Activated naive CD4-positive, alpha-beta T cell treated with anti-CD3 and anti-CD28 coated beads, Interleukin-2, amount 10 ng/mL, durations not matched to agents 7 days and 5 days (primary cell): Measurements from ENCODE around the gene KRT25.
"Not testable (repeated sequence)": the region's sequence is repeated elsewhere in the genome, so short reads cannot be mapped to it uniquely, and the experiment has no call there.

ENCODE experiments used
- CTCF ChIA-PET: fragments of 350-600 bp; sonication (Branson Sonifier 250); formaldehyde crosslinking; loops from one replicate; lab custom pipeline; 2021; ENCODE audit warnings: antibody characterized with exemption; lab: Charles Lee
- DNase-seq: peaks from one replicate; pipeline ENCODE4 v3.0.0-alpha.2; 2020
- H3K27ac Mint-ChIP-seq: one replicate; pipeline ENCODE4 v1.8.0; 2021; ENCODE audit warnings: mild to moderate bottlenecking, moderate library complexity, mixed read lengths
- H3K27me3 Mint-ChIP-seq: one replicate; pipeline ENCODE4 v1.8.0; 2021; ENCODE audit warnings: mild to moderate bottlenecking, mixed read lengths
- H3K36me3 Mint-ChIP-seq: one replicate; pipeline ENCODE4 v1.8.0; 2021; ENCODE audit warnings: mixed read lengths
- H3K4me1 Mint-ChIP-seq: one replicate; pipeline ENCODE4 v1.8.0; 2021; ENCODE audit warnings: mixed read lengths
- H3K4me3 Mint-ChIP-seq: one replicate; pipeline ENCODE4 v1.8.0; 2021; ENCODE audit warnings: mild to moderate bottlenecking, moderate library complexity, mixed read lengths
- H3K9me3 Mint-ChIP-seq: one replicate; pipeline ENCODE4 v1.8.0; 2021; ENCODE audit warnings: mixed read lengths

KRT25 gene

DNA sequence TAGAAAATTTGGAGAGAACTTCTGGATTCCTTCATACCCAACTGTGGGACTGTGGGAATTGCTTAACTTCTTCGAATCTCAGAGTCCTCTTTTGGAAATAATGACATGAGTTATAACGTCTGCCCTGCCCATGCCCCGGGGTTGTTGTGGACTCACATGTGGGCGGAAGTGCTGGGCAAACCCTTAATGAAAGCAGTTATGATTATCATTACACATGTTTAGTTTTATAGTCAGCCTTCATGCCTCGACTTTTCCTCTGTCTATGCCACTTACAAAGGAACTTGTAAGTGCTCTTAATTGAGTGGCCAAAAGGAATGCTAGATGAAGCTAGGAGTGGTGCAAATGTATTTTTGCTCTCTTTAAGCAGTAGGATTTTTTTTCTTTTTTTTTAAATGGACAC is 23.3 kb upstream of the KRT25 start:
- Mint-ChIP-seq H3K9me3 (no peaks in the 10 kb centered on the region), H3K27ac (no peak overlapping the region), H3K27me3 (peaks cover 42% of the 10 kb centered on the region), H3K36me3 (no peaks in the 10 kb centered on the region), H3K4me3 (no peak overlapping the region), H3K4me1 (no peaks in the 10 kb centered on the region)
- CTCF ChIA-PET, result no interaction called here
- no peak for DNase-seq

DNA sequence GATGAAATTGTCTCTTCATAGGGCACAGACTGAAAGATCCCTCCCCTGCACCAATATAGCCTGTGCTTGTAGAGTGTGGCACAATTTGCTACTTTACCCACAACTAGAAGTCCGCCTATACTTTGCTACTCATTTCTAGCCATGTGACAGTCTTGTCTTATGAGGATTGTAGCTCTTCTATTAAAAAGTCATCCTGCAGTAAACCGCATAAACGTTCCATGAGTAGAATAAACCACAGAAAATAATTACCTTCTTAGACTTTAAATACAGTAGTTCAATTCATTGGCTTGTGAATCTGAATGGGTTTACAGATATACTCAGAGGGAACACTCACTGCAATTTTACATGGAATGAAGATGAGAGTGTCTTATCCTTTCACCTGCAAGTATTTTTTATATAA is 22.8 kb upstream of the KRT25 start:
- no peaks in the 10 kb centered on the region for H3K9me3 Mint-ChIP-seq
- H3K4me1 Mint-ChIP-seq, result no peaks in the 10 kb centered on the region
- peaks cover 42% of the 10 kb centered on the region for H3K27me3 Mint-ChIP-seq
- no peak for DNase-seq
- CTCF ChIA-PET, result no interaction called here
- H3K27ac Mint-ChIP-seq, result no peak overlapping the region
- H3K36me3 Mint-ChIP-seq, result no peaks in the 10 kb centered on the region
- no peak overlapping the region for H3K4me3 Mint-ChIP-seq

DNA sequence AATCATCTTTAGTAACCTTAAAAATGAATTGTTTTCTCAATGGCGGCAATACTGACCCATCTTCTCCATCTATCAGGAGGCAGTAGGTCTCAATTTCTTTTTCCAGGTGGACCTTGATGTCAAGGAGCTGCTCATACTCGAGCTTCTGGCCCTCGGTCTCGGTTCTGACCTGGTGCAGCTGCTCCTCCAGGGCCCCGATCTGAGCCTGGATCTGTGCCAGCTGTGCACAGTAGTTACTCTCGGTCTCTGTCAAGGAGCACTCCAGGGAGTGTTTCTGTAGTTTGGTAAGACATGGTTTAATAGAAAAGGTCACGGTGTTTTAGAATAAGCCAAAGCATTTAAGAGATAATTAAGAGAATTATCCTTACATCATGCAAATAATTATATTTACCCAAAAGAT is 22.3 kb upstream of the KRT25 start:
- Mint-ChIP-seq H3K27me3 (peaks cover 43% of the 10 kb centered on the region), H3K36me3 (no peaks in the 10 kb centered on the region), H3K9me3 (no peaks in the 10 kb centered on the region), H3K4me1 (no peaks in the 10 kb centered on the region), H3K4me3 (no peak overlapping the region), H3K27ac (no peak overlapping the region)
- CTCF ChIA-PET, result no interaction called here
- DNase-seq, result no peak

DNA sequence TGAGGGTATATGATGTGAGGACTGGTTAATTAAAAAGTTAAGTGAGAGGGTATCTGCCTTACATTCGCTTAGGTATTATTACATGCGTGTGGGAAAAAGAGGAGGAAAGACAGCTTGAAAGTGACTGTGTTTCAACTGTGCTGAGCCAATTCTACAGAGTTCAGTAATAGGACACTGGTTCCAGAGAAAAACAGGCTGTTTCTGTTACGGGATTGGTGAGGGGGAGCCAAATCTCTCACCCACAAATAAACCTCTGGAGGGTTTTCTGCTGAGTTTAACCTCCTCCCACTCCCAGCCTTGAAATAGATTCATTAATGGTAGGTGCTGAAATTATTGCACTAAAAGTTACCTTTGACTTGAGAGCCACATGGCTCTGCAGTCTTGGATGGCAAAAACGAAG is 20.8 kb upstream of the KRT25 start:
- H3K27me3 Mint-ChIP-seq, result peaks cover 43% of the 10 kb centered on the region
- no peak overlapping the region for H3K4me3 Mint-ChIP-seq
- no peaks in the 10 kb centered on the region for H3K4me1 Mint-ChIP-seq
- no peaks in the 10 kb centered on the region for H3K9me3 Mint-ChIP-seq
- H3K27ac Mint-ChIP-seq, result no peak overlapping the region
- CTCF ChIA-PET, result no interaction called here
- no peaks in the 10 kb centered on the region for H3K36me3 Mint-ChIP-seq
- DNase-seq, result no peak

DNA sequence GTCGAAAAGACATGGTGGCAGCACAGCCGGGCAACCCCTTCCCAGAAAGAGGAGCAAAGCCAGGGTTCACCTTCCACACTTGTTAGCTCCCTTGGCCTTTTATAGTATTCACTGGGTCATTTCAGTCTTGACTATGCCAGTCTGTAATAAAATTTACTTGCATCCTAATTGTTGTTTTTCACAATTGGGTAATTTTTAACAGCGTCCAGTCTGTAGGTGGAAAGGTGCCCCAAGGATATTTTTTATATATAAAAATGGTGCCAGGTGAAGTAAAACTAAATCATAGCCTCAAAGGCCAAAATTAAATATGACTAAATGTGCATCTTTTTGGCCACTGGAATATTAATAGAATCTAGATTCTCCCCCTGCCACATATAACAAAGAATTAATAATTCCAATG is 17.0 kb upstream of the KRT25 start, which contains the start of gene KRT26:
TSS of gene KRT26 (minus strand) at position 101 of the 400 bp plus-strand sequence. CDS start at position 13, 88 bp downstream.
- H3K4me3 Mint-ChIP-seq, result no peak within 1 kb of the TSS
- peaks cover 26% of the 10 kb centered on the region for H3K27me3 Mint-ChIP-seq
- H3K36me3 Mint-ChIP-seq, result no peaks in the 10 kb centered on the region
- CTCF ChIA-PET, result no interaction called here
- DNase-seq, result no peak
- no peaks in the 10 kb centered on the region for H3K4me1 Mint-ChIP-seq
- H3K27ac Mint-ChIP-seq, result no peak within 1 kb of the TSS
- H3K9me3 Mint-ChIP-seq, result no peaks in the 10 kb centered on the region

DNA sequence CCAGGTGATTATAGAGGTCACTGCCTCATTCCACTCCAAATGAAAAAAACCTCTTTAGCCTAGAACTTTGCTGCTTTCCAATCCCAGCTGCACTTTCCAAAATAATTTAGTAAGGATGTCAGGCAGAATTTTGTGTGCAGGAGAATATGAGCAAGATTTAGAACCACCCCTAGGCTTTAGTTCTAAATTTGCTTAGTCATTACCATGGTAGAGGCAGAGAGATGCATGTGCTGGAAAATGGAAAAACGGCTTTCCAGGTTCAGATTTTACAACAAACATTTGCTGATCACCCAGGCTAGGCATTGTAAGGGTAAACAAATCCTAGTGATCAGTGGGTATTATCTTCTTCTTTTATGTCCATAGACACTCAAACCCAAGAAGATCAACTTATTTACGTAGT is 10.5 kb upstream of the KRT25 start:
- H3K27me3 Mint-ChIP-seq, result peaks cover 32% of the 10 kb centered on the region

DNA sequence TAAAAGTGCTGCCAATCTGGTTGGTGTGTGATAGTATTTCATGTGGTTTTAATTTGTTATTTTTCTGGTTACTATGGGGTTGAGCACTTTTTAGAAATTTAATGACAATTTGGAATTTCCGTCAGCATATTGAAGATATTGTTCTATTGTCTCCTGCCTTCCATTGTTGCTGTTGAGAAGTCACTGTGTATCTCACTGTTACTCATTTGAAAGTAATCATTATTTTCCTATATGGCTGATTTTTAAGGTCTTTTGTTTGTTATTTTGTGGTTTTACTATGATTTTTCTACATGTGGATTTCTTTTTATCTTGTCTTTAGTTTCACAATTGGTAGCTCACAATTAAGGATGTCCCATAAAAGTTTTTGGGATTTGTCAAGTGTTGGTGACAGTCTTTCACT is 8.6 kb upstream of the KRT25 start:
- no peak overlapping the region for H3K27ac Mint-ChIP-seq
- no peaks in the 10 kb centered on the region for H3K36me3 Mint-ChIP-seq
- H3K27me3 Mint-ChIP-seq, result peaks cover 29% of the 10 kb centered on the region
- CTCF ChIA-PET, result no interaction called here
- H3K9me3 Mint-ChIP-seq, result peaks cover 39% of the 10 kb centered on the region
- DNase-seq, result no peak
- no peak overlapping the region for H3K4me3 Mint-ChIP-seq
- H3K4me1 Mint-ChIP-seq, result no peaks in the 10 kb centered on the region

More for the DNA sequence above, 10.5 kb upstream of the KRT25 start:
- Mint-ChIP-seq H3K4me3 (no peak overlapping the region), H3K27ac (no peak overlapping the region), H3K36me3 (no peaks in the 10 kb centered on the region), H3K4me1 (no peaks in the 10 kb centered on the region), H3K9me3 (peaks cover 23% of the 10 kb centered on the region)
- CTCF ChIA-PET, result no interaction called here
- no peak for DNase-seq

DNA sequence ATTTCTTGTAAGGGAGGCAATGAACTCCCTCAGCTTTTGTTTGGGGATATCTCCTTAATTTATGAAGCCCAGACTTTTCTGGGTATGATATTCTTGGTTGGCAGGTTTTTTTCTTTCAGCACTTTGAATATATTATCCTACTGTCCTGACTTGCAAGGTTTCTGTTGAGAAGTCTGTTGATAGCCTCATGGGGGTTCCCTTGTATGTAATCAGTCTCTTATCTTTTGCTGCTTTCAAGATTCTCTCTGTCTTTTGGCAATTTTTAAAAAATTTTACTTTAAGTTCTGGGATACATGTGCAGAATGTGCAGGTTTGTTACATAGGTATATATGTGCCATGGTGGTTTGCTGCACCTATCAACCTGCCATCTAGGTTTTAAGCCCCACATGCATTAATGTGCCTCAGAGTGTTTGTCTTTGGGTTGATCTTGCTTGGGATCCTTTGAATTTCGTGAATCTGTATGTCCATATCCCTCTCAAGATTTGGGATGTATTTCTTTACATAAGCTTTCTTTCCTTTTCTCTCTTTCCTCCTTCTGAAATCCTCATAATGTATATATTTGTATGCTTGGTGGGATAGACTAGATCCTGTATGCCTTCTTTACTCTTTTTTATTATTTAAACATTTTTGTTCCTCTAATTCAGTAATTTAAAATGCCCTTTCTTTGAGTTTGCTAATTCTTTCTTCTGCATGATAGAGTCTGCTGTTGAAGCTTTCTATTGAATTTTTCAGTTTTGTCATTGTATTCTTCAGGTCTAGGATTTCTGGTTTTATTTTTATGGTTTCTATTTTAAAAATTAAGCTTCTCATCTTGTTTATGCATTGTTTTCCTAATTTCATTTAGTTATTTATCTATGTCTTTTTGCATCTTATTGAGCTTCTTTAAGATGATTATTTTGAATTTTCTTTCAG is 5.2 kb upstream of the KRT25 start:
- Mint-ChIP-seq H3K27ac (no peak overlapping the region), H3K9me3 (peaks cover 39% of the 10 kb centered on the region), H3K27me3 (peaks cover 19% of the 10 kb centered on the region), H3K4me1 (no peaks in the 10 kb centered on the region), H3K4me3 (no peak overlapping the region), H3K36me3 (peaks cover 2% of the 10 kb centered on the region)
- CTCF ChIA-PET, result no interaction called here
- no peak for DNase-seq

DNA sequence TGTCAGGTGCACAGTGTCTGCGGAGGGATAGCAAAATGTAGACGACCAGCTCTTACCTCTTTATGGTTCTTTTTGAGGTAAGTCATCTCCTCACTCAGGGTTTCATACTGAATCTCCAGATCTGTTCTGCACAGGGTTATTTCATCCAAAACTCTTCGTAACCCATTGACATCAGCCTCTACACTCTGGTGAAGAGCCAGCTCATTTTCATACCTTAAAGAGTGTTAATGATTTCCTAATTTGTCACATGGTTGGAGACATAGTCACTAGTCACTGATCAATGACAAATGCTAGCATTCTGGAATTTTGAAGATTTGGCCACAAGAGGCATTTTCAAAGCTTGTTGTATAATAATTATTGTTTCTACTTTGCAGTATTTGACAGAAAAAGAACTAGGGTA is 1.3 kb downstream of the KRT25 start:
- Mint-ChIP-seq H3K4me3 (no peak overlapping the region), H3K27ac (no peak overlapping the region), H3K36me3 (peaks cover 2% of the 10 kb centered on the region), H3K9me3 (no peaks in the 10 kb centered on the region), H3K4me1 (no peaks in the 10 kb centered on the region), H3K27me3 (peaks cover 25% of the 10 kb centered on the region)
- CTCF ChIA-PET, result no interaction called here
- no peak for DNase-seq

DNA sequence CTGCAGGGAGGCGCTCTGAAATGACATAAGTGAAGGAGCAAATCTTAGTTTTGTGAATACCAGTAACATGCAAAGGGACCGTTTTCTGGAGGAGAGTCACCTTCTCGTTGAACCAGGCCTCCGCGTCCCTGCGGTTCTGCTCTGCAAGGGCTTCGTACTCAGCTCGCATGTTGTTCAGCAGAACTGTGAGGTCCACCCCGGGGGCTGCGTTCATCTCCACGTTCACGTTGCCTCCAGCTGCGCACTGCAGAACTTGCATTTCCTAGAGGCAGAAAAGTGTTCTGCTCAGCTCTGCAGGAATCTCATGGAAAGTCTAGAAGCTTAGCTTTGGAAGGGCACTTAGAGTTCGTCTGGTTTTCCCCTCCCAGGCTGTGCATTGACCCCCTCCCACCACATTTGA is 4.1 kb downstream of the KRT25 start:
- no peak for DNase-seq
- Mint-ChIP-seq H3K27ac (no peak overlapping the region), H3K27me3 (peaks cover 33% of the 10 kb centered on the region), H3K36me3 (no peaks in the 10 kb centered on the region), H3K4me1 (no peaks in the 10 kb centered on the region), H3K9me3 (peaks cover 2% of the 10 kb centered on the region), H3K4me3 (no peak overlapping the region)
- CTCF ChIA-PET, result no interaction called here

DNA sequence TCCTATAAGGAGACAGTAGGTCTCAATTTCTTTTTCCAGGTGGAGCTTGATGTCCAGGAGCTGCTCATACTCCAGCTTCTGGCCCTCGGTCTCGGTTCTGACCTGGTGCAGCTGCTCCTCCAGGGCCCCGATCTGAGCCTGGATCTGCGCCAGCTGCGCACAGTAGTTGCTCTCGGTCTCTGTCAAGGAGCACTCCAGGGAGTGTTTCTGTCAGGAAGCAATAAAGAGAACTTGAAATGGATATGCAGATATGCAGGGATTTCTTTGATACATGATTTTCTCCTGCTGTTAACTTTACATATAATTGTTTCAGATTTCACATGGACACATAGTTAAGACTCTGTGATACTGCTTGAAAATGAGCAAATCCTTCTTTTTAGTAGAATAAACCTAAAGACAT is 4.7 kb downstream of the KRT25 start:
- Mint-ChIP-seq H3K4me1 (no peaks in the 10 kb centered on the region), H3K9me3 (peaks cover 2% of the 10 kb centered on the region), H3K36me3 (no peaks in the 10 kb centered on the region), H3K27ac (no peak overlapping the region), H3K27me3 (peaks cover 37% of the 10 kb centered on the region), H3K4me3 (no peak overlapping the region)
- DNase-seq, result no peak
- CTCF ChIA-PET, result no interaction called here

DNA sequence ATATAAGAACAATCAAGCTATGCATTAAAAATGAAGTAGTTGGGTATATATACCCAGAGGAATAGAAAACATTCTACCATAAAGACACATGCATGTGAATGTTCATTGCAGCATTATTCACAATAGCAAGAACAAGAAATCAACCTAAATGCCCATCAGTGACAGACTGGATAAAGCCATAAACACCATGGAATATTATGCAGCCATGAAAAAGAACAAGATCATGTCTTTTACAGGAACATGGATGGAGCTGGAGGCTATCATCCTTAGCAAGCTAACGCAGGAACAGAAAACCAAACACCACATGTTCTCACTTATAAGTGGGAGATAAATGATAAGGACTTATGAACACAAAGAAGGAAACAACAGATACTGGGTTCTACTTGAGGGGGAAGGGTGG is 6.5 kb downstream of the KRT25 start:
- H3K4me1 Mint-ChIP-seq, H3K27ac Mint-ChIP-seq, DNase-seq, CTCF ChIA-PET, H3K36me3 Mint-ChIP-seq, H3K4me3 Mint-ChIP-seq, H3K9me3 Mint-ChIP-seq: not testable (repeated sequence)
- peaks cover 39% of the 10 kb centered on the region for H3K27me3 Mint-ChIP-seq

DNA sequence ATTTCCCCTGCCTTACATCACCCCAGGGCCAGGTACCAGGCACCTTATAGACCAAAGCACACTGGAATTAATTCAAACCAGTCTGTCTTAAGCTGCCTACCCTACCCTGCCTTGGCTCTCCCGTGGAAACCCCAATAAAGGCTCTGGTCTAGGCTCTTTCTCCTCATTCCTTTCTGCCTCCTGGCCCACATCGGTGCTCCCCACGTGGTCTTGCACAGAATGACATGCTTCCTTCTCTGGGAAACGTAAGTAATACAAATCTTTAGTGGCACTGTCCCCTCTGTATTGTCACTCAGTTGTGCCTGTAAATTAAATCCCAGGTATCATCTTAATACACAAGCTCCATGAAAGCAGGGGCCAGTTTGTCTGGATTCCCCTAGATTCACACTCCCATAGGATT is 16.6 kb downstream of the KRT25 start:
- Mint-ChIP-seq H3K27ac (no peak overlapping the region), H3K4me1 (no peaks in the 10 kb centered on the region), H3K27me3 (peaks cover 34% of the 10 kb centered on the region), H3K36me3 (no peaks in the 10 kb centered on the region), H3K4me3 (no peak overlapping the region), H3K9me3 (peaks cover 3% of the 10 kb centered on the region)
- CTCF ChIA-PET, result no interaction called here
- no peak for DNase-seq

DNA sequence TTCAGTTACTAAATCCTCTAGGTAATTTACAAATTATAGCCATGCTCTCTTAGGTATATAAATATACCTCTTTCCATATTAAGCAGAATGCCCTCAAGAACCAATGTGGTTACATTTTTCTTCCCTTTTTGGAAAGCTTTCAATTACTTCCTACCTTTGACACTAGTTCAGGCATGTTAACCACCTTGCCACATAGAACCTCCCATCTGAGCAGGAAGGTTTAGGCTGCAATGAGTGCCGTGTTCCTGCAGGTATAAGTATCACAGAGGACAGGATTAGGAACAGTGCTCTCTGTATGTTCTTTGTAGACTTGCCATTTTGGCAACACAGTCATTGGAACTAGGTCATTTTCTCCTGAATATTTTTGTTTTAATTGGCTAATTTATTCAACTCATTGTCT is 20.1 kb downstream of the KRT25 start:
- H3K9me3 Mint-ChIP-seq, result no peaks in the 10 kb centered on the region
- CTCF ChIA-PET, result no interaction called here
- no peak for DNase-seq
- H3K36me3 Mint-ChIP-seq, result no peaks in the 10 kb centered on the region
- no peaks in the 10 kb centered on the region for H3K4me1 Mint-ChIP-seq
- no peak overlapping the region for H3K4me3 Mint-ChIP-seq
- peaks cover 42% of the 10 kb centered on the region for H3K27me3 Mint-ChIP-seq
- no peak overlapping the region for H3K27ac Mint-ChIP-seq

DNA sequence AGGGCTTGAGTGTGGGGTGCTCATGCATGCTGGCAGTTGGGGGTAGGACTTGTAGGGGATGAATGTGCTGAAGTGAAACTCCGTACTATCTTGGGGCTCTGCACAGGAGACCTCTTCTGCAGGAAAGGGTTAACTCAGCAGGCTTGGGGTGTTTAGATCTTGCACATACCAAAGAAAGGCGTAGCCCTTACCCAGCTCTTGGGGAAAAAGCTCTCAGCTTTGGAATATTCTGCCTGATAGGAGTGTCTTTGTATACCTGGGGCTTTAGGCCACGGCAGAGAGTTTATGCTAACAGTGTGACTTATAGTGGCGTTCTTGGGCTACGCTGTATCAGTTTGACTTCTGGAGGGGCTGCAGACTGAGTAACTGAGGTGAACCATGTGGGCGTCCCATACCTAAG is 21.1 kb downstream of the KRT25 start:
- CTCF ChIA-PET, result no interaction called here

More for the DNA sequence above, 21.1 kb downstream of the KRT25 start:
- Mint-ChIP-seq H3K4me1 (no peaks in the 10 kb centered on the region), H3K27ac (no peak overlapping the region), H3K27me3 (peaks cover 43% of the 10 kb centered on the region), H3K36me3 (no peaks in the 10 kb centered on the region), H3K4me3 (no peak overlapping the region), H3K9me3 (no peaks in the 10 kb centered on the region)
- DNase-seq, result no peak
